Measurements from ENCODE around the gene C20orf204.
A peak's percentile ranks its signal among the peaks of the same experiment; 100 is the strongest.
"Not testable (repeated sequence)": the region's sequence is repeated elsewhere in the genome, so short reads cannot be mapped to it uniquely, and the experiment has no call there.

The C20orf204 gene

DNA sequence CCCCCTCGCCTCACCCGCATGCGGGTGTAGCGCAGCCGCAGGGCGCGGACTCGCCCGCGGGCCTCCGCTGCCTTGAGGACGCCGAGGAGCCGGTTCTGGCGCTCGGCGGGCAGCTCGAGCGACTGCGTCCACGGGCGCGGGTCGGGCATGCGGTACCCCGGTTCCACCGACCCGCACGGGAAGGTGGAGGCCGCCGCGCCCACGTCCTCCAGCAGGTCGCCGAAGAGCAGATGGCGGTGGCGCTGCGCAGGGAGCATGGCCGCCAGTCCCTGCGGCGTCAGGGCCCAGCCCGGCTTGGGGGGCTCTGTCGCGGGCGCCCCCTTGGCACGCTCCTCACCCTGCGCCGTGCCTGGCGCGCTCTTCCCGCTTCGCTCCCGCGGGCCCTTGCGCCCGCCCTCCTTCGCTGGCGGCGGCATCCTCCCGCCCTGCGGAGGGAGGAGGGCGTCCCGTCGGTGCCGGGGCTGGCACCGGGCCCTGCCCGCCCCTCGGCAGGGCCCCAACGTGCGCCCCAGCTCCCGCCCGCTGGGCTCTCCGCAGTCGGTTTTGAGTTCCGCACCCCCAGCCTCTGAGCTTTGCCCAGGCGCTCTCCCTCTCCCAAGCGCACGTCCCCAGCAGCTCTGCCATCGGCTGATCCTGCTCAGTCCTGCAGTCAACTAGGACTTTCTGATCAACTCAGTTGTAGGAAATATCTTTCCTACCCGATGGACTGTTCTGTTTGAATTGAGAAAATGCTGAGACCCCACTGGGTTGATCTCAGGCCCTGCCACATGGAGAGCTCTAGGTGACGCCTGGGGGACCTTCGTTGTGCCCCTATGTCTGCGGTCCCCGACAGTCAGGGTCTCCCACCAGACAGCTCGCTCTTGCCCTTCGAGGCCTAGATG, 48.1 kb downstream of the C20orf204 start, which contains the start of gene LKAAEAR1:
TSS of gene LKAAEAR1 (minus strand) at position 595 of the 881 bp plus-strand sequence. CDS start at position 416, 179 bp downstream.
- in situ Hi-C loops (cut with HindIII; ENCODE audit: low sequenced_read_pairs) = no loop called here
- TF ChIP-seq, protein P1, sequence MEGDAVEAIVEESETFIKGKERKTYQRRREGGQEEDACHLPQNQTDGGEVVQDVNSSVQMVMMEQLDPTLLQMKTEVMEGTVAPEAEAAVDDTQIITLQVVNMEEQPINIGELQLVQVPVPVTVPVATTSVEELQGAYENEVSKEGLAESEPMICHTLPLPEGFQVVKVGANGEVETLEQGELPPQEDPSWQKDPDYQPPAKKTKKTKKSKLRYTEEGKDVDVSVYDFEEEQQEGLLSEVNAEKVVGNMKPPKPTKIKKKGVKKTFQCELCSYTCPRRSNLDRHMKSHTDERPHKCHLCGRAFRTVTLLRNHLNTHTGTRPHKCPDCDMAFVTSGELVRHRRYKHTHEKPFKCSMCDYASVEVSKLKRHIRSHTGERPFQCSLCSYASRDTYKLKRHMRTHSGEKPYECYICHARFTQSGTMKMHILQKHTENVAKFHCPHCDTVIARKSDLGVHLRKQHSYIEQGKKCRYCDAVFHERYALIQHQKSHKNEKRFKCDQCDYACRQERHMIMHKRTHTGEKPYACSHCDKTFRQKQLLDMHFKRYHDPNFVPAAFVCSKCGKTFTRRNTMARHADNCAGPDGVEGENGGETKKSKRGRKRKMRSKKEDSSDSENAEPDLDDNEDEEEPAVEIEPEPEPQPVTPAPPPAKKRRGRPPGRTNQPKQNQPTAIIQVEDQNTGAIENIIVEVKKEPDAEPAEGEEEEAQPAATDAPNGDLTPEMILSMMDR (IDR thresholded peaks at IDR 0.05; ENCODE audit: low read depth, low read length) = no peak
- H3K4me3 ChIP-seq (ENCODE audit: low read depth, low read length) = peak within 1 kb of the TSS; percentile 26
- no peak for DNase-seq (ENCODE audit: low read depth, low spot score)

DNA sequence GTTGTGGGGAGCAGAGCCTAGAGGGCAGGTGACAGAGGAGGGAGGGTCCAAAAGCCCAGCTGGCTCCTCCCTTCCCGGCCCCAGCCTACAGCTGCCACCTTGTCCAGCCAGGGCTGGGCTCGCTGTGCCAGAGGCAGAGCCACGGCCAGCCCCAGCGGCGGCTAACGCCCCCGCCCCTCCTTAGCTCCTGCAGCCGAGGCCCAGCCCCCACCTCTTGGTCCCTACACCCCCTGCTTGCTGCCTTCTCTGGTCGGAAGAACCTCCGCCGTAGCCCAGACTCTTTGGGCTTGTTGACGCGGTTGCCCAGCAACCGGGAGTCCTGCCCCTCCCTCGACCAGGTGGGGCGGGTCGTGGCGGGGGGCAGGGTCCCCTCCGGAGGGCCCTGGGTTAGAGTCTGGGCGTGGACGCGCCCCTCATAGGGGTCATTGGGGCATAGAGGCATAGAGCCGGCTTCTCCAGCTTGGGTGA, 48.7 kb downstream of the C20orf204 start:
- in situ Hi-C loops (cut with HindIII; ENCODE audit: low sequenced_read_pairs) = no loop called here
- TF ChIP-seq, protein P1 (IDR thresholded peaks at IDR 0.05; ENCODE audit: low read depth, low read length) = no peak
- no peak overlapping the region for H3K4me3 ChIP-seq (ENCODE audit: low read depth, low read length)
- no peak for DNase-seq (ENCODE audit: low read depth, low spot score)

DNA sequence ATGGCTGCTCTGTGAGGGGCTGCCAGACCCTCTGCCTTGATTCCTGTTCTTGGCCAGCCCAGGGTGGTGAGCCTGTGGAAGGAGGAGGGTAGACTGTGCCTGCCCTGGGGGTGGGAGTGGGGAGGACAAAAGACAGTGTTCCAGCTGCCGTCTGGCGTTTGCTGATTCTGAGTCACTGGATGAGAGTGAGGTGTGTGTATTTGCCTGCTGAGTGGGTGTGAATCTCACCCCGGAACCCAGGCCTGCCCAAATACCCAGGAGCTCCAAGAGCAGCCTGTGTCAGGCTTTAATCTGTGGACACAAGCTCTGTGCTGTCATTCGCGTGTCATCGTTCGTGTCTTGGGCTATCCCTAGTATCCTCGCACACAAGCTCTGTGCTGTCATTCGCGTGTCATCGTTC, 50.8 kb downstream of the C20orf204 start:
- TF ChIP-seq, protein P1 (IDR thresholded peaks at IDR 0.05; ENCODE audit: low read depth, low read length) = no peak
- DNase-seq (ENCODE audit: low read depth, low spot score) = no peak
- H3K4me3 ChIP-seq (ENCODE audit: low read depth, low read length) = no peak overlapping the region
- in situ Hi-C loops (cut with HindIII; ENCODE audit: low sequenced_read_pairs) = no loop called here

DNA sequence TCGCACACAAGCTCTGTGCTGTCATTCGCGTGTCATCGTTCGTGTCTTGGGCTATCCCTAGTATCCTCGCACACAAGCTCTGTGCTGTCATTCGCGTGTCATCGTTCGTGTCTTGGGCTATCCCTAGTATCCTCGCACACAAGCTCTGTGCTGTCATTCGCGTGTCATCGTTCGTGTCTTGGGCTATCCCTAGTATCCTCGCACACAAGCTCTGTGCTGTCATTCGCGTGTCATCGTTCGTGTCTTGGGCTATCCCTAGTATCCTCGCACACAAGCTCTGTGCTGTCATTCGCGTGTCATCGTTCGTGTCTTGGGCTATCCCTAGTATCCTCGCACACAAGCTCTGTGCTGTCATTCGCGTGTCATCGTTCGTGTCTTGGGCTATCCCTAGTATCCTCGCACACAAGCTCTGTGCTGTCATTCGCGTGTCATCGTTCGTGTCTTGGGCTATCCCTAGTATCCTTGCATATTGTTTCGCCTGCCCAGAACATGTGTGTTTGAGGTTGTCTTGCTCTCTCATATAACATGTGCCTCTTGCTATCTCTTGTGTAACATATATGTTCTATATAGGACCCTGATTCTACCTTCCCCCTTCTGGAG, 51.3 kb downstream of the C20orf204 start:
- H3K4me3 ChIP-seq (ENCODE audit: low read depth, low read length); DNase-seq (ENCODE audit: low read depth, low spot score); in situ Hi-C loops (cut with HindIII; ENCODE audit: low sequenced_read_pairs): not testable (repeated sequence)

DNA sequence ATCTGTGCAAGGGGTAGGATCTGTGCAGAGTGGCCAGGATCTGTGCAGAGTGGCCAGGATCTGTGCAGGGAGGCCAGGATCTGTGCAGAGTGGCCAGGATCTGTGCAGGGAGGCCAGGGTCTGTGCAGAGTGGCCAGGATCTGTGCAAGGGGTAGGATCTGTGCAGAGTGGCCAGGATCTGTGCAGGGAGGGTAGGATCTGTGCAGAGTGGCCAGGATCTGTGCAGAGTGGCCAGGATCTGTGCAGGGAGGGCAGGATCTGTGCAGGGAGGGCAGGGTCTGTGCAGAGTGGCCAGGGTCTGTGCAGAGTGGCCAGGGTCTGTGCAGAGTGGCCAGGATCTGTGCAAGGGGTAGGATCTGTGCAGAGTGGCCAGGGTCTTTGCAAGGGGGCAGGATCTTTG, 52.6 kb downstream of the C20orf204 start:
- H3K4me3 ChIP-seq (ENCODE audit: low read depth, low read length); in situ Hi-C loops (cut with HindIII; ENCODE audit: low sequenced_read_pairs); DNase-seq (ENCODE audit: low read depth, low spot score): not testable (repeated sequence)
